Measurements from ENCODE around the gene PGM1. TPM values are rescaled to one million over a fixed set of nuclear protein-coding genes. Genes with fewer than 3 reads are reported as not detected.

The PGM1 gene
- total and polyA plus RNA-seq, 2 of the 4 experiments (the other 2 are of a cell fraction) = 42.6 to 94.5 TPM

GRCh38 chr1:63704443-63704842 is 111.2 kb downstream of the PGM1 start:
- Histone ChIP-seq H3K4ac (ENCODE audit: low read depth, low read length) (no peak overlapping the region), H3K14ac (replicated peaks; ENCODE audit: low read depth, low read length) (no peak overlapping the region), H3K23ac (ENCODE audit: low read depth, low read length) (no peak overlapping the region), H3K27me3 (ENCODE audit: control insufficient read depth, insufficient read depth, low read length) (peaks cover 38% of the 10 kb centered on the region), H3K56ac (ENCODE audit: extremely low read depth, insufficient read depth, low read length) (no peak overlapping the region), H3K4me1 (ENCODE audit: control insufficient read depth, insufficient read depth, low read length) (no peaks in the 10 kb centered on the region), H3K9me1 (ENCODE audit: insufficient read depth, low read length) (no peaks in the 10 kb centered on the region), H2AFZ (replicated peaks; ENCODE audit: low read length, poor library complexity) (no peak overlapping the region), H3K9me3 (ENCODE audit: control insufficient read depth, insufficient read depth, low read length) (no peaks in the 10 kb centered on the region), H3K27ac (ENCODE audit: insufficient read depth, low read length) (no peak overlapping the region), H3K18ac (ENCODE audit: low read depth, low read length) (no peak overlapping the region), H3K9ac (ENCODE audit: low read depth, low read length) (no peak overlapping the region), H2BK20ac (ENCODE audit: low read depth, low read length) (no peak overlapping the region), H2BK5ac (ENCODE audit: low read depth, low read length, poor library complexity, severe bottlenecking) (no peak overlapping the region), H3K79me1 (ENCODE audit: low read depth in 1 of 2, low read length in 2 of 2) (no peaks in the 10 kb centered on the region), H4K20me1 (ENCODE audit: insufficient read depth, low read length) (no peaks in the 10 kb centered on the region), H2BK15ac (ENCODE audit: low read depth, low read length) (no peak overlapping the region), H2AK9ac (replicated peaks; ENCODE audit: low read depth, low read length, poor library complexity) (no peak overlapping the region), H2BK120ac (ENCODE audit: low read depth, low read length) (no peak overlapping the region), H3K4me2 (ENCODE audit: low read depth, low read length) (no peak overlapping the region), H4K8ac (ENCODE audit: low read depth in 2 of 2, low read length in 2 of 2) (no peak overlapping the region), H3K4me3 (ENCODE audit: insufficient read depth, low read depth, low read length) (no peak overlapping the region), H4K5ac (ENCODE audit: low read depth, low read length) (no peak overlapping the region), H4K91ac (ENCODE audit: insufficient read depth, low read depth, low read length) (no peak overlapping the region), H3K36me3 (ENCODE audit: control insufficient read depth, insufficient read depth, low read length) (no peaks in the 10 kb centered on the region), H2AK5ac (ENCODE audit: low read depth, low read length) (no peak overlapping the region)
- no CpG with 5 or more reads among the region's 3 CpGs for WGBS, 2 experiments (ENCODE audit: extremely low coverage in 2 of 2, insufficient read length in 1 of 2)
- POLR2A ChIA-PET (ENCODE audit: unreplicated experiment) = interaction anchor here (0.6 kb wide), 1 partner anchor 1035 kb away, joined by 3 read pairs; no protein-coding TSS in a partner anchor
- no TSS peak for BruUV-seq (replicated peaks)
- CTCF ChIA-PET = interaction anchor here (1.2 kb wide), 1 partner anchor 13 kb away, joined by 4 read pairs; no protein-coding TSS in a partner anchor
- intact Hi-C loops (cut with micrococcal nuclease) = no loop called here
- in situ Hi-C loops (cut with MboI; ENCODE audit: low sequenced_read_pairs) = no loop called here
- TF ChIP-seq BHLHE40 (IDR thresholded peaks at IDR 0.05; ENCODE audit: low read depth, low read length) (no peak), CEBPB (IDR thresholded peaks at IDR 0.05; ENCODE audit: low read depth, low read length) (no peak), CHD1 (IDR thresholded peaks at IDR 0.05; ENCODE audit: low read depth, low read length) (no peak), MXI1 (IDR thresholded peaks at IDR 0.05; ENCODE audit: borderline replicate concordance, low read depth, low read length) (no peak), RFX5 (IDR thresholded peaks at IDR 0.05; ENCODE audit: low read depth, low read length) (no peak), RCOR1 (IDR thresholded peaks at IDR 0.05; ENCODE audit: insufficient replicate concordance, low read length) (no peak), MAFK (IDR thresholded peaks at IDR 0.05; ENCODE audit: low read depth, low read length) (no peak), POLR2A (IDR thresholded peaks at IDR 0.05; ENCODE audit: low read depth, low read length) (no peak), ELK1 (IDR thresholded peaks at IDR 0.05; ENCODE audit: borderline replicate concordance, low read depth, low read length) (no peak), FOS (IDR thresholded peaks at IDR 0.05; ENCODE audit: low read depth, low read length) (no peak), USF2 (IDR thresholded peaks at IDR 0.05; ENCODE audit: low read depth, low read length) (no peak), RAD21 (IDR thresholded peaks at IDR 0.05; ENCODE audit: low read length) (no peak), MAZ (IDR thresholded peaks at IDR 0.05; ENCODE audit: borderline replicate concordance, low read depth, low read length) (no peak), CTCF (conservative IDR thresholded peaks at IDR 0.05; ENCODE audit: low read depth, low read length) (no peak), NFE2L2 (IDR thresholded peaks at IDR 0.05; ENCODE audit: low read depth, low read length) (no peak), SMC3 (IDR thresholded peaks at IDR 0.05; ENCODE audit: low read depth, low read length) (no peak)
- DNase-seq (peak; percentile 22), ATAC-seq (ENCODE audit: low read depth) (no peak)
- dilution Hi-C loops (cut with HindIII; ENCODE audit: low sequenced_read_pairs, unreplicated experiment) = no loop called here

All from IMR-90 (cell line).